NT2/D1 (cell line): ENCODE data around the gene UCMA.

Experiments used
- DNase-seq: peaks from one replicate; pipeline ENCODE4 v3.0.0-alpha.2; 2011; ENCODE audit warnings: low read depth, low spot score
- H3K27me3 ChIP-seq: 2 replicates; pipeline ENCODE4 v1.6.0; 2011; ENCODE audit warnings: mild to moderate bottlenecking; ENCODE audit not compliant: insufficient read length, insufficient read depth
- H3K36me3 ChIP-seq: 2 replicates; pipeline ENCODE4 v1.6.1; 2011; ENCODE audit warnings: mild to moderate bottlenecking, low read length, mixed read lengths; ENCODE audit not compliant: insufficient read depth, insufficient read length
- H3K4me1 ChIP-seq: 2 replicates; pipeline ENCODE4 v1.5.1; 2011; ENCODE audit not compliant: insufficient read depth, insufficient read length
- H3K4me3 ChIP-seq: 2 replicates; pipeline ENCODE4 v1.5.1; 2011; ENCODE audit warnings: low read depth; ENCODE audit not compliant: insufficient read length
- H3K9ac ChIP-seq: 2 replicates; pipeline ENCODE4 v1.6.0; 2011; ENCODE audit warnings: low read depth; ENCODE audit not compliant: insufficient read length
- H3K9me3 ChIP-seq: 2 replicates; pipeline ENCODE4 v1.5.1; 2011; ENCODE audit warnings: mild to moderate bottlenecking, low read length; ENCODE audit not compliant: insufficient read depth
- SUZ12 ChIP-seq: IDR thresholded peaks from 2 replicates; pipeline ENCODE4 v1.6.1; 2011; ENCODE audit not compliant: insufficient read length, insufficient read depth; ENCODE audit errors: extremely low read depth
- YY1 ChIP-seq: IDR thresholded peaks from 2 replicates; pipeline ENCODE4 v1.6.1; 2011; ENCODE audit not compliant: insufficient read length, insufficient read depth
- ZNF274 ChIP-seq: IDR thresholded peaks from 2 replicates; pipeline ENCODE4 v1.6.1; 2011; ENCODE audit warnings: mild to moderate bottlenecking, low read depth, low read length

Gene UCMA

GRCh38 chr10:13268841-13269240 is 34.7 kb upstream of the UCMA start:
- Histone ChIP-seq H3K9me3 (no peaks in the 10 kb centered on the region), H3K9ac (no peak overlapping the region), H3K4me1 (peaks cover 11% of the 10 kb centered on the region), H3K27me3 (no peaks in the 10 kb centered on the region), H3K4me3 (no peak overlapping the region), H3K36me3 (no peaks in the 10 kb centered on the region)
- no peak for DNase-seq
- TF ChIP-seq ZNF274 (no peak), YY1 (no peak), SUZ12 (no peak)

- TF ChIP-seq YY1 (no peak), ZNF274 (no peak), SUZ12 (no peak)
- H3K36me3 ChIP-seq = no peaks in the 10 kb centered on the region
- no peak overlapping the region for H3K9ac ChIP-seq
- H3K4me3 ChIP-seq = no peak overlapping the region
- H3K9me3 ChIP-seq = no peaks in the 10 kb centered on the region
- no peak for DNase-seq
- H3K4me1 ChIP-seq = peaks cover 11% of the 10 kb centered on the region
- no peaks in the 10 kb centered on the region for H3K27me3 ChIP-seq
Observed at GRCh38 chr10:13268310-13268709, 34.1 kb upstream of the UCMA start.

- Histone ChIP-seq H3K9ac (no peak overlapping the region), H3K4me3 (no peak overlapping the region), H3K27me3 (no peaks in the 10 kb centered on the region), H3K4me1 (no peaks in the 10 kb centered on the region), H3K9me3 (peaks cover 3% of the 10 kb centered on the region; the same call in 1 of the 2 replicates), H3K36me3 (no peaks in the 10 kb centered on the region)
- TF ChIP-seq YY1 = no peak
- no peak for TF ChIP-seq ZNF274
- no peak for TF ChIP-seq SUZ12
- no peak for DNase-seq
Observed at GRCh38 chr10:13263591-13263990, 29.4 kb upstream of the UCMA start.

- no peaks in the 10 kb centered on the region for H3K36me3 ChIP-seq
- H3K9ac ChIP-seq = no peak overlapping the region
- no peak for TF ChIP-seq SUZ12
- TF ChIP-seq YY1 = no peak
- H3K9me3 ChIP-seq = peaks cover 3% of the 10 kb centered on the region; the same call in 1 of the 2 replicates
- no peaks in the 10 kb centered on the region for H3K4me1 ChIP-seq
- DNase-seq = no peak
- H3K27me3 ChIP-seq = no peaks in the 10 kb centered on the region
- no peak overlapping the region for H3K4me3 ChIP-seq
Observed at GRCh38 chr10:13262433-13262832, 28.3 kb upstream of the UCMA start.

- Histone ChIP-seq H3K9me3 (peaks cover 3% of the 10 kb centered on the region; the same call in 1 of the 2 replicates), H3K4me3 (no peak overlapping the region), H3K27me3 (no peaks in the 10 kb centered on the region), H3K9ac (no peak overlapping the region), H3K36me3 (no peaks in the 10 kb centered on the region), H3K4me1 (no peaks in the 10 kb centered on the region)
- TF ChIP-seq SUZ12 (no peak), ZNF274 (no peak), YY1 (no peak)
- DNase-seq = no peak
Observed at GRCh38 chr10:13257621-13258140, 23.5 kb upstream of the UCMA start.

GRCh38 chr10:13256627-13257026 is 22.5 kb upstream of the UCMA start:
- H3K9me3 ChIP-seq = peaks cover 3% of the 10 kb centered on the region; the same call in 1 of the 2 replicates
- TF ChIP-seq ZNF274 = no peak
- no peak for TF ChIP-seq SUZ12
- no peak for TF ChIP-seq YY1
- no peak overlapping the region for H3K4me3 ChIP-seq
- DNase-seq = no peak
- no peak overlapping the region for H3K9ac ChIP-seq
- H3K36me3 ChIP-seq = no peaks in the 10 kb centered on the region
- H3K4me1 ChIP-seq = no peaks in the 10 kb centered on the region
- no peaks in the 10 kb centered on the region for H3K27me3 ChIP-seq

- H3K36me3 ChIP-seq = no peaks in the 10 kb centered on the region
- no peak overlapping the region for H3K9ac ChIP-seq
- no peak for TF ChIP-seq ZNF274
- no peak for TF ChIP-seq YY1
- H3K27me3 ChIP-seq = no peaks in the 10 kb centered on the region
- no peak for DNase-seq
- H3K4me1 ChIP-seq = no peaks in the 10 kb centered on the region
- no peaks in the 10 kb centered on the region for H3K9me3 ChIP-seq
- H3K4me3 ChIP-seq = no peak overlapping the region
Observed at GRCh38 chr10:13253726-13254125, 19.6 kb upstream of the UCMA start.
